ENCODE data around the gene ZFAND3. TPM values are rescaled to one million over a fixed set of nuclear protein-coding genes. Genes with fewer than 3 reads are reported as not detected.

Gene ZFAND3
- polyA plus RNA-seq, 1 donor: 84.0 TPM

DNA sequence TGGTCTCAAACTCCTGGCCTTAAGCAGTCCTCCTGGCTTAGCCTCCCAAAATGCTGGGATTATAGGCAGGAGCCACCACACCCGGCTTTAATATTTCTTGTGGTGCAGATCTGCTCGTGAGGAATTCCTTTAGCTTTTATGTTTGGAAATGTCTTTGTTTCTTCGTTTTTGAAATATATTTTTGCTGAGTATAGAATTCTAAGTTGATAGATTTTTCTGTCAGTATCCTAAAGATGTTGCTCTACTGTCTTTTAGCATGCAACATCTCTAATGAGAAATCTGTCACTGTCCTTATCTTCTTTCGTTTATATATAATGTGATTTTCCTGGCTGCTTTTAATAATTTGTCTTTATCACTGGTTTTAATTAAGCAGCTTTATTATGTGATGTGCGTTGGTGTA, 75.1 kb downstream of the ZFAND3 start:
- no peak for DNase-seq (ENCODE audit: low read depth)

DNA sequence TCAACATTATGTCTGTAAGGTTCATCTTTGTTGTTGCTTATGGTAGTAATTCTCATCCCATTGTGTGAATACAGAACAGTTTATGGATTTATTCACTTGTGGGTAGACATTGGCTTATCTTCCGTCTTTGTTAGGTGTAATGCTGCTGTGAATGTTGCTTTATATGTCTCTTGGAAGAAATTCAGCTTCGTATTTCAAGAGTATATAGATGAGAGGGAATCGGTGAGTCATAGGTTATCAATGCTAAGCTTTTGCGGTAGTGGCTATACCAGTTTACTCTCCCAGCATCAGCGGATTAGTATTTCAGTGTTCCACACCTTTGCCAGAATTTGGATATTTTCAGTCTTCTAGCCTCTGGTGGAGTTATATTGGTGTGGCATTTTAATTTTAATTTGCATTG, 77.8 kb downstream of the ZFAND3 start:
- no peak for DNase-seq (ENCODE audit: low read depth)

DNA sequence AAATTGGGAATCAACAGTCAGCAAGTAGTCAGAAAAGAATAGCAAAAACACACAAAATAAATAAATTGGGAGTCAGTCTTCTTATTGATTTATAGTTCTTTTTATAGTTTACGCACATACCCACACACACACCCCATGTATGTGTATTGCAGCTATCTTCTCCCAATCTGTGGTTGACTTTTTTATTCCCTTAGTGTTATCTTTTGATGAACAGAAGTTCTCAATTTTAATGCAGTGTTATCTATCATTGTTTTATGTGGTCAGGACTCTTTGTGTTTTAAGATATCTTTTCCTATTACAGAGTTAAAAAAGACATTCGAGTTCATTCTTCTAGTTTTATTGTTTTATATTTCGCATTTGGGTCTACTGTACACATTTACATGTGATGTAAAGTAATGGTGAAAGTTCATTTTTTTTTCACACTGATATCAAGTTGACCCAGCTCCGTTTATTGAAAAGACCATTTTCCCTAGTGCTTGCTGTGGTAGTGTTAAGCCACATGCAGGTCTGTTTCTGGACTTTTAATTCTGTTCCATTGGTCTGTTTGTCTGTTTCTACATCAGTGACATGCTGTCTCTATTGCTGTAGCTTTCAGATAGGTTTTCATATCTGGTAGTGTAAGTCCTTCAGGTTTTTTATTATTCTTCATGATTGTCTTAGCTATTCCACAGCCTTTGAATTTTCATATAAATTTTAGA, 78.4 kb downstream of the ZFAND3 start:
- no peak for DNase-seq (ENCODE audit: low read depth)

DNA sequence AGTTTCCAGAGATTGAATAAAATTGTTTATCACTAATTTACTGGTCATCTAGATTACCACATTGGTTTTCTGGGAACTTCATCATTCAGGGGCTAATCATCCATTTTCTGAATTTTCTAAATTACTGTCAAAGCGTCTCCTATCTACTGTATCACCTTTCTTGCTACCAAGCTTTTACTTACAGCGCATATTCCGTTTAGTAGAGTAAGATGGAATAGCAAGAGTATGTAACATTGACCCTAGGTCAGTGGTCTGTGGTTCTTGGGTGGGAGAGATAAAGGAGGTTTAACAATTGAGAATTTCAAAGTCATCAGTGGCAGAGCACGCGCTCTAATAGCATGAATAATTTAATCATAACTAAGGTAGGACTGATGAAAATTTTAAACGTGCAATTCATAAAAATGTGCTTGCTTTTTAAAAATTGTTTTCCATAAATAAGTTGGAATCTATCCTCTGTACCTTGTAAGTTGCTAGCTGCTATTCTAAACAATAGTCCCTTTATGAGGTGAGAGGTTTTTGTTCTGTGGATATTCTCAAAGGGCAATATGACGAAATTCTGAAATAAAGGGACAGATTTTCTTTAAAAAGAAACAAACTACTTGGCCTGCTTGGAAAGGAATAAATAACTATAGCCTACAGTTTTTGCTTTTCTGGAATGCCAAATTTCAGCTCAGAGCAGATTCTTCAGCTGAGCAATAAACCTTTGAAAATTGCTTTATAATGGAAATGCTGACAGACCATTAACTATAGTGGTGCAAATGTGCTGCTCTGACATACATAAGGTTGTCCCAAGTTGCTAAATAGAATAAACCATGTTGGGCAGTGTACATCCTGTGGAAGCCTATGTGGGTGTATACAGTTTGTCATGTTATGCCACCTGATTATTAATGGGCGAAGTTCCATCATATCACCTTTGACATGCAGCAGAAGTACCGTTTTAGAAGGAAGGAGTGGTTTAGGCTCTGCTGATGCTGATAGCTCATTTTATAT, 84.1 kb downstream of the ZFAND3 start:
- DNase-seq (ENCODE audit: low read depth): no peak

DNA sequence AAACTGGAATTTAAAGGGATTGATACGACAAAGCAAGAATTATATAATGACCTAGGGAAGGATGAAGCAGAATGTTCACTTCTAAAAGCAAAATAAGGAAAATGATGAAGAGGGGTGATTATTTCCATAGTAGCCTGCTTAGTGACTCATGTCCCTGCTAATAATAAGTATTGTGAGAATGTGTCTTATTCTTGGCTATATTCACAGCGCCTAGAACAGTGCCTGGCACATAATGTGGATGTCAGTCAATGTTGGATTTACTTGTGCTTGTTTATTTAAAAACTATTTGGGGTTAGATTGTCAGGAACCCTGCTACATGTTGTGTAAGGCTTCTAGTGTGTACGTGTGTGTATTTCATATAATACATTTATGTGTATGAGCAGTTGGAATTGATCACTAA, 85.1 kb downstream of the ZFAND3 start:
- no peak for DNase-seq (ENCODE audit: low read depth)

DNA sequence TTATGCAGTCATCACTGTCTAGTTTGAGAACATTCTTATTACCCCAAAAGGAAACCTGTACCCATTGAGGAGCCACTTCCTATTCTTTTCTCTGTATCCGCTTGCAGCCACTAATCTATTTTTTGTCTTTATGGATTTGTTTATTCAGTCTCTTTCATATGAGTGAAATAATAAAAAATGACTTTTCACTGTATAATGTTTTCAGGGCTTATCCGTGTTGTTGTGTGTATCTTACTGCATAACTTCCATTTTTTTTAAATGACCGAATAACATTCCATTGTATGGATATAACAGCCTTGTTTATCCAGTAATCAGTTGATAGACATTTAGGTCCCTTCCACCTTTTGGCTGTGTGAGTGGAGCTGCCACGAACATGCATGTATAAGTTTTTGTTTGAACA, 86.6 kb downstream of the ZFAND3 start:
- no peak for DNase-seq (ENCODE audit: low read depth)

DNA sequence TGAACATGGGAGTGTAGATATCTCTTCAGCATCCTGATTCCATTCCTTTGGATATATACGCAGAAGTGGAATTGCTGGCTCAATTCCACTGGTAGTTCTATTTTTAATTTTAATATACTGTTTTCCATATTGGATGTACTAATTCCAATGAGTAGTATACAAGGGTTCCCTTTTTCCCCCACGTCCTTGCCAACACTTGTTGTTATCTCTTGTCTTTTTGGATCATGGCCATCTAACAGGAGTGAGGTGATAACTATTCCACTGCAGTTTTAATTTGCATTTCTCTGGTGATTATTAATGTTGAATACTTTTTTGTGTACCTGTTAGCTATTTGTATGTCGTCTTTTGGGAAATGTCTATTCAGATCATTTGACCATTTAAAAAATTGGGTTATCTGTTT, 91.5 kb downstream of the ZFAND3 start:
- no peak for DNase-seq (ENCODE audit: low read depth)

DNA sequence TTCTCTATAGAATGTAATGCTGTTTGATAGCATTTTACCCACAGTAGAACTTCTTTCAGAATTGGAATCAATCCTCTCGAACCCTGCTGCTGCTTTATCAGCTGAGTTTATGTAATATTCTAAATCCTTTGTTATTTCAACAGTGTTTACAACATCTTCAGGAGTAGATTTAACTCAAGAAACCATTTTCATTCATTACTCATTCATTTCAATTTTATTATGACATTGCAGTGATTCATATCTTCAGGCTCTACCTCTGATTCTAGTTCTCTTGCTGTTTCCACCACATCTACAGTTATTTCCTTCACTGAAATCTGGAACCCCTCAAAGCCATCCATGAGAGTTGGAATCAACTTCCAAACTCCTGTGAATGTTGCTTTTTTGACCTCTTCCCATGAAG, 93.7 kb downstream of the ZFAND3 start:
- DNase-seq (ENCODE audit: low read depth): no peak

DNA sequence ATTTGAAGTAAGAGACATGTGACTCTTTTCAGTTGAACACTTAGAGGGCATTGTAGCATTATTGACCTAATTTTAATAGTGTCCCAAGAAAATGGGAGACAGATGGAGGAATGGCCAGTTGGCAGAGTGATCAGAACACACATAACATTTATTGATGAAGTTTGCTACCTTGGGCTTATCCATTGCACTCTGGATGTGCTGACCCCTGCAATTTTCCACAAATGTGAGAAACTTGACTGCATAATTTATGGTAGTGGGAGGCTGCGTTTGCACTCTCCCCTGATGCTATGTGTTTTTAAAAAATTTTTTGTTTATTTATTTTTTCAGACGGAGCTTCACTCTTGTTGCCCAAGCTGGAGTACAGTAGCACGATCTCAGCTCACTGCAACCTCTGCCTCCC, 95.9 kb downstream of the ZFAND3 start:
- DNase-seq (ENCODE audit: low read depth): no peak

DNA sequence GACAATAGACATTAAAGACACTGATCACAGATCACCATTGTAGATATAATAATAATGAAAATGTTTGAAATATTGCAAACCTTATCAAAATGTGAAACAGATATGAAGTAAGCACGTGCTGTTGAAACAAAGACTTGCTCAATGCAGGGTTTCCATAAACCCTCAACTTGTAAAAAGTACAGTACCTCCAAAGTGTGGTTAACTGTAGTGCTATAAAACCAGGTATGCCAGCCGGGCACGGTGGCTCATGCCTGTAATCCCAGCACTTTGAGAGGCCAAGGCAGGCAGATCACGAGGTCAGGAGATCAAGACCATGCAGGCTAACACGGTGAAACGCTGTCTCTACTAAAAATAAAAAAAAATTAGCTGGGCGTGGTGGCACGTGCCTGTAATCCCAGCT, 96.6 kb downstream of the ZFAND3 start:
- no peak for DNase-seq (ENCODE audit: low read depth)

DNA sequence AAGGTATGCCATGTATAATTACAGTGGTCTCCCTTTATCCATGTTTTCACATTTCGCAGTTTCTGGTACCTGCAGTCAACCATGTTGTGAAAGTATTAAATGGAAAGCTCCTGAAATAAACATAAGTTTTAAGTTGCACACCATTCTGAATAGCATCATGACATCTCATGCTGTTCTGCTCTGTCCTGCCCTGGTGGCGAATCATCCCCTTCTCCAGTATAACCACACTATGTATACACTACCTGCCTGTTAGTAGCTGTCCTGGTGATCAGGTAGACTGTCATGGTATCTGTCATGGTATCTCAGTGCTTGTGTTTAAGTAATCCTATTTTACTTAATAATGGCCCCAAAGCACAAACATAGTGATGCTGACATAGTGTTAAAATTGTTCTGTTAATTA, 97.1 kb downstream of the ZFAND3 start:
- DNase-seq (ENCODE audit: low read depth): no peak

DNA sequence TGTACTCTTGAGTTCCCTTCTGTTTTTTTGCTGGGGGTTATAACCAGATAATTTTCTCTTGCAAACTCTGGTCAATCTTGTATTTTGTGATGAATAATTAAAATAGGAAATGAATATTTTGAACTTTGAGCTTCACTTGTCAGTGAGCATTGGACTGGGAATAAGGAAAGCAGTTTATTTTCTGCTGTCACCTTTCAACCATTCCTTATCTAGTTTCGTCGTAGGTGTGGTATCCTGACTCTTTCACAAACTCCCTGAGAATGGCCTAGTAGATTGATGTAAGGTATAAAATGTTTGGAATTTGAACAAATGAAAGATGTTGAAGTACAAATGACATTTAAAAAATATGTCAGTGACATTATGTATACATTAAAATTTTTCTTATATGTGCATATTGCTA, 98.0 kb downstream of the ZFAND3 start:
- DNase-seq (ENCODE audit: low read depth): no peak

DNA sequence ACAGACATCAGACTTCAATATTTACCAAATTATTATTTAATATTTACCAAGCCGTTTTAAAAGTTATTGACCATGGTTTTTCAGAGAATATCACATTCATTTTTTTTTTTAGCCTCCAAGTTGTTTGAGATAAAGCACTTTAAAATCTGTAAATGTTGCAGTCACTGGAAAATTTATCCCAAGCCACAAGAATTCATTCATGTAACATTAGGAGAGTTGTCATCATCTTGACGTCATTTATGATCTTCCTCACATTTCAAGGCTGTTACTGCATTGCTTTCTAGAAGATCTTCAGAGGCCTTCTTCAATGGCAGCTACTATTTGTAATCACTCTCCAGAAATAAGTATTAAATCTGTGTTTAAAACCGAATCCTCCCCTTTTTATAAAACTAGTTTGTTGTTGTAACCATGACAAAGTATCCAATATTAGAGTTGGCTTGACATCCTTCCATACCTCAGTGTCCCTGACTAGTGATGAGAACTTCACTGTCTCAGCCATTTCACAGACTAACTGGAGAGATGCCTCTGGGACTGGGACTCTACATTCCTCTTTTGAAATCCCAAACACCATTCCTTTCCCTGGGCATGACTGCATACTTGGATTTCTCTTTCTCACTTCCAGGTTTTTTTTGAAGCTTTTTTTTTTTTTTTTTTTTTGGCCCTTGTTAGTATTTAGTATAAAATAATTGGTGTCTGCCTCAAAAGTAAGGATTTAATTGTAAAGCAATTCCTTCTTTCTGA, 100.1 kb downstream of the ZFAND3 start:
- DNase-seq (ENCODE audit: low read depth): no peak

DNA sequence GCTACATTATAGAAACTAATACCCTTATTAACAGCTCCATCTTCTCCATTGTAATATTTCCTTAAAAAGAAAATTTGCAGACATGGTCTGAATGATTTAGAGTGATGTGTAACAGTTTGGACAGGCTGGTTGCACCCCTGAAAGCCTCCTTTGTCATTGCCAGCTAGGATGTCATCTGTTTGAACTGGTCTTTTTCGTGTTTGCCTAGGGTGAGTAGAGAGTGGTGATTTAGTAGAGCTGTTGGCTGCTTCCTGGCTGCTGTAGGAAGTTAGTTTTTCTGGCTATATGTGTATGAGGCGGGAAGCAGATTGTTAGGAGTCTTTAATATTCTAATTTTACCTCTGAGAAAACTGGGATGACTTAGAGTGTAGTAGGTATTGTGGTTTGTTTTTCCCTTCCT, 101.1 kb downstream of the ZFAND3 start:
- DNase-seq (ENCODE audit: low read depth): no peak

DNA sequence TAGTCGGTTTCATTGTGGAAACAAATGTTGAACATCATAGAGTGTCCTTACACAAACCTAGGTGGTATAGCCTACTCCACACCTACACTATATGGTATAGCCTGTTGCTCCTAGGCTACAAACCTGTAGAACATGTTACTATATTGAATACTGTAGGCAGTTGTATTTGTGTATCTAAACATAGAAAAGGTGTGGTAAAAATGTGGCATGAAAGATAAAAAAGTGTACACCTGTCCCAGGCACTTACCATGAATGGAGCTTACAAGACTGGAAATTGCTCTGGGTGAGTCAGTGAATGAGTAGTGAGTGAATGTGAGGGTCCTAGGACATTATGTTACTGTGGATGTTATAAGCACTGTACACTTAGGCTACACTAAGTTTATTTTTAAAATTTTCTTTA, 103.0 kb downstream of the ZFAND3 start:
- no peak for DNase-seq (ENCODE audit: low read depth)

DNA sequence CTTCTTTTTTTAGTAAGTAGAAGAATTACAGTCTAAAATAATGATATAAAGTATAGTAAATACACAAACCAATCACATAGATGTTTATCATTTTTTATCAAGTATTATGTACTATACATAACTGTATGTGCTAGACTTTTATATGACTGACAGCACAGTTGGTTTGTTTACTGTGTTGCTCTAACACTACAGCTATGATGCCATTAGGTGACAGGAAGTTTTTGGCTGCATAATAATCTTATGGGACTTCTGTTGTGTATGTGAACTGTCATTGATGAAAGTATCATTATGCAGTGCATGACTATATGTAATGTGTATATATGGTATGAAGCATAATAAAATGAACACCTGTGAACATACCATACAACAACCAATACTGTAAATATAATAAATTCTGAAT, 104.0 kb downstream of the ZFAND3 start:
- no peak for DNase-seq (ENCODE audit: low read depth)

DNA sequence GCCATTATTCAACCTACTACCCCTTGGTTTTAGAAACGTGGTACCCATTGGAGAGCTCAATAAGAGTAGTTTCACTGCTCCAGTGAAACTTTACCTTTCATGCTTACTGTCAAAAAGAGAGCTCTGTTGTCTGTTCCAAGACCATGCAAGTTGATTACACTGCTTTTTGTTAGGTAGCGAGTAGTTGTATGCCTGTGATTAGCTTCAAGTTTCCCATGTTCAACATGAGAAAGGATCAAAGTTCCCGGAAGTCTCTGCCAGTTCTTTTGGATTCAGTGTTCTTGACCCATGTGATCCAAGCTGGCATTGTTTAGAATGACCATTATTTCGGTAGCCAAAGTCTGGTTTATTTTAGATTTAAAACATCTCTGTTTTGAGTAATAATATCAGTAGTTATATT, 107.1 kb downstream of the ZFAND3 start:
- DNase-seq (ENCODE audit: low read depth): no peak

DNA sequence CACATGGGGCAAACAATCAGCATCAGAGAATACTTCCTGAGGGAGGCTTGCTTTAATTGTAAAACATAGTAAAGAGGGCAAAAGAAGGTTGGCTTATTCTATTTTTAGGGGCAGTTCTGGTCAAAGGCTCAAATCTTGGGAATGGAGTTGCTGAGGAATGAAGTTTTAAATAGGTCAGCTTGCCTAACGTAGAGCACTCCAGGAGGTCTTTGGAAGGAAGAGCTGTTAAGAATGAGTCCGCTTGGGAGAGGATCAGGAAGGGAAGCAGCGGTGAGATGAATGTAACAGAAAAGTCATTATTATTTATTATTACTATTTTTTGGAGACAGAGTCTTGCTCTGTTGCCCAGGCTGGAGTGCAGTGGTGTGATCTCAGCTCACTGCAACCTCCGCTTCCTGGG, 108.7 kb downstream of the ZFAND3 start:
- DNase-seq (ENCODE audit: low read depth): no peak

DNA sequence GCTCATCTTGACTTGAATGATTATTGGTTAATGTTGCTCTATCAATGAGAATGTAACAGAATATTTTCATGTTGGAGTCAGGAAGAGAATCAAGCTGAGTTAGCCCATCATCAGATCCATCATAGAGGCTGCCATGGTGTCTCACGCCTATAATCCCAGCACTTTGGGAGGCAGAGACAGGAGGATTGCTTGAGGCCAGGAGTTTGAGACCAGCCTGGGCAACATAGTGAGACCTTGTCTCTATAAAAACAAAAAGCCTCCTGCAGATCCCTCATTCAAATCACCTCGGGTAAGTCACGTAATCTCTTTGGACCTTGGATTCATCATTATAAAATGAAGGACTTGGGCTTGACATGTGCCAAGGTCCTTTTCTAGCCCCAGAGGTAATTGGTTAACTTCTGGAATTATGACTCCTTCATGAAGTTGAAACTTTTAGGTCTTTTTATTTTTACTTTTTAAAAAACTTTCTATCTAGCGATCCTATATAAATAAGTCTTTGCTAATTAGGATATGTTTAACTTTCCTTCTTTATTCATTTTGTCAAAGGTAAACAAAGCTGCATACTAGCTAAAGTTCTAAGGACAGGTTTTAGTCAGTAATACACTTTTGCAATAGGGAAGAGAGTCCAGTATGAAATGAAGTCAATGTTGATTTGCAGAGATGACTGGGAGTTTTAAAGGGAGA, 110.9 kb downstream of the ZFAND3 start:
- DNase-seq (ENCODE audit: low read depth): no peak

DNA sequence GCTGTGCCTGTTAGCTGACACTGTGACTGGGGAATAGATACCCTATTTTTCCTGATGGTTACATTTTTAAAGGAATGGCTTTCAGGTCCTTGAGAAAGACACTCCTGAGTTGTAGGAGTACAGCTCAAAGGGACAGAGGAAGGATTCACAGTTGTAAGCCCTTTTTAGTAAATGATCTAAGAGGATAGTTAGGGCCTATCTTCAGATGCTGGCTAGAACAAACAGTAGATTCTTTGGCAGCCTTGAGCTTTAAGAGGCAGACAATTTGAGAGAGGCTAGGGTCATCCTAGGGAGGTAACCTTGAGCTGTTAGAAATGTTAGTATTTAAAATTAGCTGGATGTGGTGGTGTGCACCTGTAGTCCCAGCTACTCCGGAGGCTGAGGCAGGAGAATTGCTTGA, 111.5 kb downstream of the ZFAND3 start:
- no peak for DNase-seq (ENCODE audit: low read depth)

DNA sequence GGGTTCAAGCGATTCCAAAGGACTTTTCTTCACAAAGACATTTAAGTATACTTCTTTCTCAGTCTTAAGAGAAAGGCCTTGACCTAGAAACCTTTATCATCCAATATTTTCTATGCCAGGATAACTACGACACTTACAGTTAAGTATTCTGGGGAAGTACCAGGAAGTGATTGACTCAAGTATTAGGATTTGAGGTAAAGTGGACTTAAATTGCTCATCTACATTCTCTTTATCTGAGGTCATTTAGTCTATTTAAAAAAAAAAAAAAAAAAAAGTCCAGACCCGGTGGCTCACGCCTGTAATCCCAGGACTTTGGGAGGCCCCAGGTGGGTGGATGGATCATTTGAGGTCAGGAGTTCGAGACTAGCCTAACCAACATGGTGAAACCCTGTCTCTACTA, 114.7 kb downstream of the ZFAND3 start:
- DNase-seq (ENCODE audit: low read depth): no peak

DNA sequence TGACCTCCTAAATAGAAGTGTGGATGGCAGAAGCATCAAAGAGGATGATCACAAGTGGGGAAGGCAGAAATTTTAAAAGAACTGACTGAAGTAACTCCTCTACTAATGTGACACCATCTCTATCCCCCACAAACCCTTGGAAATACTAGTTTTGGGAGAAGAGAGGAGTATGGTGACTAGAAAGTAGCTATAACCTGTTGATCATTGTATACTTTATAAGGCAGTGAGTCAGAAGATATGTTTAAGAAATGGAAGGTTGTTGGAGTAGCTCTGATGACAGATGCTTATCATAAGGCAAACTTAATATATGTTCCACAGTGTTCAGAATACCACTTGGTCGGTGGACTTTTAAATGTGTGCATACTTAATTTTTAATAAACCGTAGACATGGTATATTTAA, 116.6 kb downstream of the ZFAND3 start:
- no peak for DNase-seq (ENCODE audit: low read depth)
